CD8-positive, alpha-beta memory T cell (primary cell): ENCODE data around the gene CFC1. TPM values are rescaled to one million over a fixed set of nuclear protein-coding genes. Genes with fewer than 3 reads are reported as not detected.
"Not testable (repeated sequence)": the region's sequence is repeated elsewhere in the genome, so short reads cannot be mapped to it uniquely, and the experiment has no call there.

ENCODE experiments used
- CTCF ChIA-PET: fragments of 350-600 bp; sonication (Branson Sonifier 250); formaldehyde crosslinking; loops from one replicate; lab custom pipeline; 2021; ENCODE audit warnings: antibody characterized with exemption; lab: Charles Lee
- POLR2A ChIA-PET: fragments of 350-600 bp; sonication (Branson Sonifier 250); formaldehyde crosslinking; loops from one replicate; lab custom pipeline; 2021; ENCODE audit warnings: antibody characterized with exemption; lab: Charles Lee
- DNase-seq, 5 donors: peaks; one replicate each; pipeline versions ENCODE4 v3.0.0 to v3.0.0-alpha.2; 2020 to 2022; ENCODE audit warnings: mixed read lengths in 1 of 5
- H3K27ac ChIP-seq: one replicate; pipeline ENCODE4 v1.7.0; 2013; ENCODE audit warnings: low read depth, mild to moderate bottlenecking, low read length, moderate library complexity
- H3K27me3 ChIP-seq: 2 replicates; pipeline ENCODE4 v1.7.0; 2013; ENCODE audit warnings: low read length, mild to moderate bottlenecking; ENCODE audit not compliant: insufficient read depth, poor library complexity, severe bottlenecking
- H3K36me3 ChIP-seq: 2 replicates; pipeline ENCODE4 v1.7.0; 2013; ENCODE audit warnings: mild to moderate bottlenecking, low read length, moderate library complexity; ENCODE audit not compliant: insufficient read depth
- H3K4me1 ChIP-seq: 2 replicates; pipeline ENCODE4 v1.7.0; 2013; ENCODE audit warnings: mild to moderate bottlenecking, low read length, moderate library complexity; ENCODE audit not compliant: insufficient read depth
- H3K4me3 ChIP-seq: 2 replicates; pipeline ENCODE4 v1.7.0; 2013; ENCODE audit warnings: mild to moderate bottlenecking, low read length
- H3K9me3 ChIP-seq: 2 replicates; pipeline ENCODE4 v1.7.0; 2013; ENCODE audit warnings: mild to moderate bottlenecking, low read length
- H3K27ac Mint-ChIP-seq, 8 donors: one replicate each; pipeline ENCODE4 v1.8.0; 2020 to 2021; ENCODE audit warnings: mixed read lengths in 8 of 8, mild to moderate bottlenecking in 6 of 8, inconsistent platforms in 3 of 8, moderate library complexity in 3 of 8
- H3K27me3 Mint-ChIP-seq, 2 donors: one replicate each; pipeline ENCODE4 v1.8.0; 2020 to 2021; ENCODE audit warnings: mixed read lengths in 2 of 2, mild to moderate bottlenecking in 1 of 2, moderate library complexity in 1 of 2
- H3K36me3 Mint-ChIP-seq, 3 donors: one replicate each; pipeline ENCODE4 v1.8.0; 2020 to 2021; ENCODE audit warnings: mixed read lengths in 3 of 3, inconsistent platforms in 1 of 3, mild to moderate bottlenecking in 1 of 3
- H3K4me1 Mint-ChIP-seq, 3 donors: one replicate each; pipeline ENCODE4 v1.8.0; 2020 to 2021; ENCODE audit warnings: mixed read lengths in 3 of 3, inconsistent platforms in 1 of 3, mild to moderate bottlenecking in 1 of 3
- H3K4me3 Mint-ChIP-seq, 7 donors: one replicate each; pipeline ENCODE4 v1.8.0; 2020 to 2021; ENCODE audit warnings: mixed read lengths in 7 of 7, mild to moderate bottlenecking in 6 of 7, moderate library complexity in 4 of 7, inconsistent platforms in 2 of 7
- H3K9me3 Mint-ChIP-seq, 5 donors: one replicate each; pipeline ENCODE4 v1.8.0; 2020 to 2022; ENCODE audit warnings: mixed read lengths in 5 of 5, mild to moderate bottlenecking in 3 of 5, moderate library complexity in 2 of 5, inconsistent platforms in 1 of 5
- polyA plus RNA-seq: library from polyadenylated mRNA; unstranded; fragments of 300-500 nt; fragmentation: Illumina TruSeq; gene quantifications from one replicate; pipeline ENCODE4 v1.2.3, GENCODE V29; 2021
- total RNA-seq, 2 experiments: library from RNA; stranded (reverse); gene quantifications; one replicate each; pipeline ENCODE4 v1.2.3, GENCODE V29; 2021

Gene CFC1
- total and polyA plus RNA-seq, 3 experiments from 2014 or later: not detected

- H3K36me3 ChIP-seq, DNase-seq, H3K4me3 ChIP-seq, H3K27ac Mint-ChIP-seq, H3K4me1 Mint-ChIP-seq, H3K4me1 ChIP-seq, CTCF ChIA-PET, POLR2A ChIA-PET, H3K36me3 Mint-ChIP-seq, H3K27me3 ChIP-seq, H3K4me3 Mint-ChIP-seq, H3K9me3 ChIP-seq, H3K27me3 Mint-ChIP-seq, H3K9me3 Mint-ChIP-seq, H3K27ac ChIP-seq: not testable (repeated sequence)
Measured at GRCh38 chr2:130590170-130590841, 9.1 kb downstream of the CFC1 start.

- H3K36me3 ChIP-seq, H3K9me3 Mint-ChIP-seq, H3K4me1 Mint-ChIP-seq, H3K4me3 Mint-ChIP-seq, H3K36me3 Mint-ChIP-seq, H3K4me1 ChIP-seq, DNase-seq, CTCF ChIA-PET, H3K9me3 ChIP-seq, H3K27me3 Mint-ChIP-seq, H3K27me3 ChIP-seq, POLR2A ChIA-PET, H3K27ac ChIP-seq, H3K4me3 ChIP-seq: not testable (repeated sequence)
- H3K27ac Mint-ChIP-seq: peak overlapping the region in 2 of 8 donors; percentile 41 to 48
Measured at GRCh38 chr2:130588688-130589458, 10.5 kb downstream of the CFC1 start.

GRCh38 chr2:130584726-130585125 is 14.6 kb downstream of the CFC1 start:
- H3K36me3 ChIP-seq, H3K27ac Mint-ChIP-seq, H3K27me3 ChIP-seq, POLR2A ChIA-PET, CTCF ChIA-PET, H3K9me3 ChIP-seq, H3K4me3 Mint-ChIP-seq, H3K4me3 ChIP-seq, H3K36me3 Mint-ChIP-seq, H3K4me1 ChIP-seq, H3K27me3 Mint-ChIP-seq, DNase-seq, H3K27ac ChIP-seq, H3K4me1 Mint-ChIP-seq, H3K9me3 Mint-ChIP-seq: not testable (repeated sequence)

- H3K27ac Mint-ChIP-seq, H3K27me3 ChIP-seq, H3K27me3 Mint-ChIP-seq, H3K36me3 Mint-ChIP-seq, POLR2A ChIA-PET, H3K27ac ChIP-seq, H3K36me3 ChIP-seq, CTCF ChIA-PET, H3K4me1 ChIP-seq, H3K9me3 ChIP-seq, H3K4me3 ChIP-seq, H3K4me1 Mint-ChIP-seq, DNase-seq, H3K9me3 Mint-ChIP-seq, H3K4me3 Mint-ChIP-seq: not testable (repeated sequence)
Measured at GRCh38 chr2:130583582-130583981, 15.8 kb downstream of the CFC1 start.

- H3K27ac Mint-ChIP-seq, H3K4me3 ChIP-seq, CTCF ChIA-PET, H3K36me3 Mint-ChIP-seq, POLR2A ChIA-PET, H3K4me1 ChIP-seq, H3K9me3 ChIP-seq, H3K27ac ChIP-seq, H3K27me3 ChIP-seq, H3K27me3 Mint-ChIP-seq, DNase-seq, H3K36me3 ChIP-seq, H3K4me3 Mint-ChIP-seq, H3K9me3 Mint-ChIP-seq, H3K4me1 Mint-ChIP-seq: not testable (repeated sequence)
Measured at GRCh38 chr2:130582970-130583369, 16.4 kb downstream of the CFC1 start.

GRCh38 chr2:130581491-130581890 is 17.9 kb downstream of the CFC1 start:
- CTCF ChIA-PET, H3K9me3 Mint-ChIP-seq, H3K4me3 Mint-ChIP-seq, H3K4me1 ChIP-seq, H3K27ac Mint-ChIP-seq, H3K36me3 ChIP-seq, H3K4me1 Mint-ChIP-seq, H3K4me3 ChIP-seq, H3K27ac ChIP-seq, H3K27me3 ChIP-seq, H3K36me3 Mint-ChIP-seq, POLR2A ChIA-PET, H3K9me3 ChIP-seq, H3K27me3 Mint-ChIP-seq: not testable (repeated sequence)
- DNase-seq: peak in 1 of 5 donors; percentile 31

GRCh38 chr2:130579121-130579520 is 20.3 kb downstream of the CFC1 start:
- CTCF ChIA-PET, H3K27ac Mint-ChIP-seq, H3K4me1 Mint-ChIP-seq, H3K36me3 Mint-ChIP-seq, H3K36me3 ChIP-seq, H3K27ac ChIP-seq, H3K4me3 Mint-ChIP-seq, H3K9me3 ChIP-seq, H3K4me1 ChIP-seq, H3K4me3 ChIP-seq, H3K9me3 Mint-ChIP-seq, DNase-seq, H3K27me3 ChIP-seq, POLR2A ChIA-PET, H3K27me3 Mint-ChIP-seq: not testable (repeated sequence)

GRCh38 chr2:130577559-130577958 is 21.8 kb downstream of the CFC1 start:
- H3K9me3 ChIP-seq, DNase-seq, H3K27me3 Mint-ChIP-seq, H3K27ac Mint-ChIP-seq, H3K4me1 Mint-ChIP-seq, H3K4me1 ChIP-seq, POLR2A ChIA-PET, H3K9me3 Mint-ChIP-seq, H3K4me3 ChIP-seq, H3K4me3 Mint-ChIP-seq, H3K27ac ChIP-seq, H3K27me3 ChIP-seq, CTCF ChIA-PET, H3K36me3 ChIP-seq, H3K36me3 Mint-ChIP-seq: not testable (repeated sequence)
